Mesenteric fat pad (tissue), 1 donor: ENCODE measurements around the gene NEURL1. TPM values are rescaled to one million over a fixed set of nuclear protein-coding genes. Genes with fewer than 3 reads are reported as not detected.

Experiments
- DNase-seq: peaks from one replicate; pipeline ENCODE4 v3.0.0-alpha.2; 2020; ENCODE audit warnings: low spot score
- total RNA-seq: library from RNA; stranded (reverse); fragmentation: NEBNext Ultra II Directional; extraction: Animal tissue kit (Norgen Biotek cat#: 25700); gene quantifications from one replicate; pipeline ENCODE4 v1.2.1, GENCODE V29; 2021
- donor health status: DM: yes; HTN: yes; CAD: no.

NEURL1 gene
- total RNA-seq, 1 donor from 2014 or later: 0.13 TPM

DNA sequence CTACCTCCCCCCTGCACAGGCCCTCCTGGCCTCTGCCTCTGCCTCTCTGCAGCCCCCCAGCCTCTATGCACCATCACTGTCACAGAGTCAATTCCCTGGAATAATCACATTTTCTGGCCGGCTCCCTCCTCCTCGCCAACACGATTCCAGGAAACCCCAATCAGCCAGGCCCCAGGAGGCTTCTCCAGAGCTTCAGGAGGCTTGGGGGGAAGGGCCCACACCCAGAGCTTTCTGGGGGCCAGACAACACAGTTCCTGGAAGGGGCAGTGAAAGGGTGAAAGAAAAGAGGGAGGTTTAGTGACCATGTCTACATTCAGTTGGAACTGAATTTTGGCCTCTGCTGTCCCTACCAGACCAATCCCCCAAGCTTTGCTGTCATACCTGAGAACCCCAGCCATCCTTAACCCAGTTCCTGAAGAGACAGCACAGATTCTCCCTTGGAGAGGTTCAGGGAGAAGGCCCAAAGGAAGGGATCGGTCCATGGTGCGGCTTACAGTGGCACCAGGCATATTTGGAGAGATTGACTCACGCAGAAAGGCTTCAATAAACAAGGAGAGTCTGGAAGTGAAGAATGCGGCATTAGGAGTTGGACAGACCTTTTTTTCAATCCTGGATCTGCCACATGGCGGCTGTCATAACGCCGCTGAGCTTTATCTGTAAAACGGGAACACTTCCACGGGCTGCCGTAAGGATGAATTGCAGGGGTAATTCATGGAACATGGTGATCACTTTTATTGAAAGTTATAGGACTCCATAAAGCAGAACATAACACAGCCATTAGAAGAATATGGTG, 89.0 kb downstream of the NEURL1 start:
- DNase-seq: no peak

DNA sequence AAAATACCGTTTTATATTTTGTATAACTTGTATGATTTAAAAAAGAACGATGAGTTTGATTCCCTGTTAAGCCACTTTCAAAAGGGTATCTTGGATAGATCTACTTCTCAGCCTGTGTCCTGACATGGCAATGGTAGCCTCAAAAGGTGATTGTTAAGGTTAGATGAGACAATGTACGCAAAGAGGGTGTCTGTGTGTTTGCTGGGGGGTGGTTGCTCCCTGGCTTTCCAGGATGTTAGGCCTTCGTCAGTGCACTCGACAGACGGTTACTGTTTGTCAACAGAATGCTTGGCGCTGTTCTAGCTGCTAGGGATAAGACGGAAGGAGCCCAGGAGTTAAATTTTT, 90.3 kb downstream of the NEURL1 start:
- no peak for DNase-seq

DNA sequence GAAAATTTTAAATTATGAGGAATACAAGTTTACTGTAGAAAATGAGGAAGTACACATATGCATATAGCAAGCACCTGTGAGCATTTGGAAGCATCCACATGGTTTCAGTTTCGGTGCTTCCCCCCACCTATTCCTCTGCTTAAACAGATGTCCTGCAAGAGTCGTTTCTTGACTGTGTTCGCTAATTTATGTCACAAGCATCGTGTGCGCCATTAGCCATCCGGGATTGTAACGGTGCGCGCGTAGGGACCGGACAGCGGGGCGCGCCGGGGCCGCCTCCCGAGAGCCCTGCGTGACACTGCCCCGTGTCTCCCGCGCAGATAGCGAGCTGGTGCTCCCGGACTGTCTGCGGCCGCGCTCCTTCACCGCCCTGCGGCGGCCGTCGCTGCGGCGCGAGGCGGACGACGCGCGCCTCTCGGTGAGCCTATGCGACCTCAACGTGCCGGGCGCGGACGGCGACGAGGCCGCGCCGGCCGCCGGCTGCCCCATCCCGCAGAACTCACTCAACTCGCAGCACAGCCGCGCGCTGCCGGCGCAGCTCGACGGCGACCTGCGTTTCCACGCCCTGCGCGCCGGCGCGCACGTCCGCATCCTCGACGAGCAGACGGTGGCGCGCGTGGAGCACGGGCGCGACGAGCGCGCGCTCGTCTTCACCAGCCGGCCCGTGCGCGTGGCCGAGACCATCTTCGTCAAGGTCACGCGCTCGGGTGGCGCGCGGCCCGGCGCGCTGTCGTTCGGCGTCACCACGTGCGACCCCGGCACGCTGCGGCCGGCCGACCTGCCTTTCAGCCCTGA, 90.9 kb downstream of the NEURL1 start:
- no peak for DNase-seq

DNA sequence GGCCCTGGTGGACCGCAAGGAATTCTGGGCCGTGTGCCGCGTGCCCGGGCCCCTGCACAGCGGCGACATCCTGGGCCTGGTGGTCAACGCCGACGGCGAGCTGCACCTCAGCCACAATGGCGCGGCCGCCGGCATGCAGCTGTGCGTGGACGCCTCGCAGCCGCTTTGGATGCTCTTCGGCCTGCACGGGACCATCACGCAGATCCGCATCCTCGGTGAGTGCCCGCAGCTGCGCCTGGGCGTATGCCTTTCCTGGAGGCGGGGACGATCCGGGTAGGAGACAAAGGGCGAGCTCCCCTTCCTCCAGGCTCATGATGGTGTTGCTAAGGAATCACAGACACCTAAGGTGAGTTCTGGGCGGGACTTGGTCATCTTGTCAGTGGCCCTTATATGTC, 91.5 kb downstream of the NEURL1 start:
- no peak for DNase-seq

DNA sequence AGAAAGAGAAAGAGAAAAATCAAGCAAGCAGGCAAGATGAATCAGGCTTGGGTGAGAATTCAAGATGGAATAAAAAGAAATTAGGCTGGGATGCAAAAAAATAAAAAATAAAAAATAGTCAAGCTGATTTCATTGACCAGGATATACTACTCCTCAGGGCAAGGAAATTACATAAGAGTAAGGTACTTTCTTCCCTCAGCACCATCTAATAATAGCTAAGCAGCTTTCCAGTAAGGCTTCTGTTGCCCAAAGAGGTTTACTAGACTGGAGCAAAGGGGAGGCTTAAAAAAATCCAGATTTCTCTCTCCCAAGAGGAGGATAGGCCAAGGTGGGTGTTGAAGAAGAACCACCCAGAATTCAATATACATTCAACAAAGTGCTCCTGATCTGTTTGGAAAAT, 93.6 kb downstream of the NEURL1 start:
- no peak for DNase-seq

DNA sequence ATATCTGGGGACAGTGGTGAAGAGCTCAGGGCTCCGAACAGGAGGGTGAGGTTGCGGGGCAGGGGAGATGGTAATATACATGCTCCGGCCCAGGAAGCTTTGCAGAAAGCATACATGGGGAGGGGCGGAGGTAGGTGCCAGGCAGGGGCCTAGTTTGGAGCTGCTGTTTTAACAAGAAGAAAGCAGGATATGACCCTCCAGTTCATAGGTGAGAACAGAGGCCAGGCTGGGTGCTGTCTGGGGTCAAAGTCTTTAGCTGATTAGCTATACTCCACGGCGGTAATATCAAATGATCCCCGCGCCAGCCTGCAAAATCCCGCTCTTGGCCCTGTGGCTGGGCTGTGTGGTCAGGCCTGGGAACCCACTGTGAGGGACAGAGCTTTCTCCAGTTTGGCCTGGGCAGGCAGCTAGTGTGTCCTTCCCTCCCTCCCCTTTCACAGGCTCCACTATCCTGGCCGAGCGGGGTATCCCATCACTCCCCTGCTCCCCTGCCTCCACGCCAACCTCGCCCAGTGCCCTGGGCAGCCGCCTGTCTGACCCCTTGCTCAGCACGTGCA, 95.6 kb downstream of the NEURL1 start:
- no peak for DNase-seq

DNA sequence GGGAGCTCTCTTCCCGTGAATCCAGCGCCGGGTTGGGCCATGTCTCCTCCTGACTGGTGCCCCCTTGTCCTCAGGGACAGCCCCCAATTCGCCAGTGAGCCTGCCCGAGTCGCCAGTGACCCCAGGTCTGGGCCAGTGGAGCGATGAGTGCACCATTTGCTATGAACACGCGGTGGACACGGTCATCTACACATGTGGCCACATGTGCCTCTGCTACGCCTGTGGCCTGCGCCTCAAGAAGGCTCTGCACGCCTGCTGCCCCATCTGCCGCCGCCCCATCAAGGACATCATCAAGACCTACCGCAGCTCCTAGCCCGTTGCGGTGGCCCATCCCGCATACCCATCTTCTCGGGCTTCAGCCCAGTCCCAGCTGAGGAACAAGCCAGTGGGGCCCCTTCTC, 96.6 kb downstream of the NEURL1 start:
- DNase-seq: no peak

DNA sequence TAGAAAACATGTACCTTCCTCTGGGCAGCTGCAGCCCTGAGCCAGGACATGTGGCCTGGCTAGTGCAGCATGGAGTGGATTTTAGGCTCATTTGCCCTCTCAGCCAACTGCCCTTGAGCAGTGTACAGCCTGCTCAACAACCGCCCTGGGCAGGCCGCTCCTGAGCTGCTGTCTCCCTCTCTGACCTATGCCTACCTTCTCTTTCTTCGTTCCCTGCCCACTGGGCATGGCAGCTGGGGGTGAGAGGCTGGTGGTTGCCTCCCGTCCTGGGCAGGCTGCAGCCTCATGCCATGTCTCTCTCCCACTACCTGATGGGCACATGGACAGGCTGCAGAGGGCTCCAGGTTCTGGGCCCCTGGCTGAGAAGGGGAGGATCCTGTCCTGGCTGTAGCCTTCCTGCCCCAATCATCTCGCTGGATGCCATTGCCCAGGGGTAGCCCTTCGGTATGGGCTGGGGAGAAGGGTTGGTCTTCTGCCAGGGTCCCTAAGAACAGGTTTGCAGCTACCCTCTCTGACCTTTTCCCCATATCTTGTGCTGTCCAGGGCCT, 97.3 kb downstream of the NEURL1 start:
- no peak for DNase-seq

DNA sequence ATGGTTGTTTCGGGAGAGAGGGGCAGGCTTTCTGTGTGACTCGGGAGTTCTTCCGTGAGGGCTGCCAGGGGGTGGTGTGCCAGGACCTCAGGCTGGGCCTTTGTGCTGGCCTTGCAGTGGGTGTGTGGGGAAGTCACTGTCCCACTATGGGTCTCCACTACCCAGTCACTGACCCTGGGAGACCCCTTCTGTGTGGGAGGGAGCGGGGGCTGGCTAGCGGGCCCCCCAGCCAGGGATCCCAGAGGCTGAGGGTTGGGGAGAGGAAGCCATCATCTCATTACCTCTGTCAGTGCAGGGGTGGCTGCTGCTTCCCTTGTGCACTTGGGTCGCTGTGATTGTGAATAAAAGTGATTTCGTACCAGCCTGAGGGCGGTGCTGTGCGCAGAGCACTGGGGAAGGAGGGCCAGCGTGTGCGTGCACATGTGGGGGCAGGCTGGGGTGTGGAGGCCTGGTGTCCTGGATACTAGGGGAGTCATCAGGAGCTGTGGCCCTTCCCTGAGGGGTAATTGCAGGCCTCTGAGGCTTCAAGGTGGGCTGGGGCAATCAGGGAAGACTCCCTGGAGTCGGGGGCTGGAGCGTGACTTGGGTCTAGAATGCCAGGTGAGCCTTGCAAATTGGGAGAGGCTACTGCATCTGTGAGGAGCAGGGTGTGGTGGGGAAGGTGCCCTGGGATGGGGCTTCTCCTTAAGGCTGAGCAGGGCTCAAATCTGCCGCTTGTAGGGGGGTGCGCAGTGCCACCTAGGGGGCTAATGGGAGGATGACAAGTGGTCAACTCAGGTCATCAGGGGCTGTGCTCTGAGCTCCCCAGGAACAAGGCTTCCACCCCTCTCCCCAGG, 98.9 kb downstream of the NEURL1 start:
- DNase-seq: no peak

DNA sequence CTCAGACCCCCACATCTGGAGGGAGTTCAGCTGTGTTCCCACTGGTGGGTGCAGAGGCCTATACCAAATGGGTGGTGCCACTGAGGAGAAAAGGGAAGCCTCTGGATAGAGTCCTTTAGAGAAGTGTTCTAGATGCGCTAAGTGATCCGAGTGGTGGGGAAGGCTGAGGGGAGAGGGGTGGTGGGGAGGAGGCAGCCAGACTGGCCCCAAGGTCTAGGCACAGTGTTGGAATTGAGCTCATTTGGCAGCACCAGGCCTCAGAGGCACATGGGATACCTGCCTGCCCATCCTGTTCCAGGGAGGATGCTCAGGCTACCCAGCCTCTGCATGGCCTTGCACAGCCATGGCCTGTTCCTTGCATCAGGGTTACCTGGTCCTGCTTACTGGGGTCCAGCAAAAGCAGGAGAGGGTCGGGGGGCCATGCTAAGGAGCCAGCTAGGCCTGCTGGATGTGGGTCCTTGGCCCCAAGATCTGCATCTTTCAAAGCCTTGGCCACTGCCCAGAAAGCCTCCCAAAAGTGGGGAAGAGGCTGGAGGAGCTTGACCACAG, 99.6 kb downstream of the NEURL1 start:
- no peak for DNase-seq

DNA sequence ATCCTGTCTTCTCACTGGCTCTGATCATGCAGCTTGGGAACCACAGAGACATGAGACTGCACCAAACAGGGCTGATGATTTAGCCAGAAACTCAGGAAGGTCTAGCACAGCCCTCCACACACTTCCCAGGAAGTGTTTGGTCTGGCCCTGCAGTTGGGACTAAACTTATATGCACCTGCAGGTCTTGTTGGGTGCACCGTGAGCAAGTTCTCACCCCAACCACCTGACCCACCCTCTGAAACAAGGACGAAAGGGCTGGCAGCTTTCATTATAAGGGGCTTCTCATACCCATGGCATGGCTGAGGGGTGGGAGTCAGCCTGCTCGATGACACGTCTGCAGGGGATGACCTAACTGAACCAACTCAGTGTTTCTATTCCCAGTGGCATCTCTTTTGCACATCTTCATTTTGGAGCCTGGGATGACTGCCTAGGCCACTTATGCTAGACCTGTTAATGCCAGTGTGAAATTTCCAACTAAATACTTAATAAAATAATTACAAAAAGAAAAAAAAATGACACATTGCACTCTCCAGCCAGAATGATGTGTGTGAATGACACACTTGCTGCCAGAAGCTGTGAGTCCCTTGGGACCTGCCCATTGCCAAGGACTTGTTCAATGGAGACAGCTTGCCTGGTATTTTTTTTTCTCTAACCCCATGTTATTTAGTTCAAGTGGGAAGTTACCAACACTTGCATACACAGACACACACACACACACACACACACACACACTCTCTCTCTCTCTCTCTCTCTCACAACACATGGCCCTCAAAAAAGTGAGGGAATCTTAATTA, 102.6 kb downstream of the NEURL1 start:
- no peak for DNase-seq

DNA sequence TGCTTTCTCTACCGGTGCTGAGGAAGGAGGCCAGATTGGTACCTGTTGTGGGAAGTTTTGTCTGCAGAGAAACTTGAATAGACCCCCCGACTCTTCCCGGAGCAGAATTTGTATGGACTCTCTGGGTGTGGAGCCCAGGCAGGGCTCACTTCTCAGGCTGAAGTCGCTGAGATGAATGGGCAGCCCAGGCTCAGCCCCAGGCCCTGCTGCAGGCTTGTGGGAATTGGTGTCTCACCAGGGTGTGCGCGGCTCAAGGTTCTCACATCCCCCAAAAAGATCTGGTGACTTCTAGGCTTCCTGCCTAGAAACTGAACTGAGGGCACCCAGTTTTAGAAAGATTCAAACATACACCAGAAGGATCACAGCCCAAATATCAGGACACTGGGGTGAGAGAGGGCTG, 103.5 kb downstream of the NEURL1 start:
- DNase-seq: no peak

DNA sequence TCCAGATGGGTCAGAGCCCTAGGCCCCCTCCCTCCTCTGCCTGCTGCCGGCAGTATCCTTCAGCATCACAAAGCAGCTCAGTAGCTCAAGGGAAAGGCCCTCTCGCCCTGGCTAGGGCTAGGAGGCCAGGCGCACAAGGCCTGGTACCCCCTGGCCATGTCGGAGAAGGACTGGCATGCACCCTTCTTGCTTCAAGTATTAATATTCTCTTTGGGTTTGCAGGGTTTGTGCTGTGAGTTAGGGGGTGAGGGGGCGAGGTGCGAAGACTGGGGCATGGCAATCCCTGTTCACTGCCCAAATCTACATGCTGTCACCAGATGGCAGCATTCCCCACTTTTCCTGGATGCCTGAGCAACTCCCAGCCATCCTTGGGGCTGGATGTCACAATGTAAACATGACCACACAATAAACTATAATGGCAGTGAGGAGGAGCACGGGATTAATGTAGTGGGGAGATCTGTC, 105.2 kb downstream of the NEURL1 start:
- DNase-seq: no peak

DNA sequence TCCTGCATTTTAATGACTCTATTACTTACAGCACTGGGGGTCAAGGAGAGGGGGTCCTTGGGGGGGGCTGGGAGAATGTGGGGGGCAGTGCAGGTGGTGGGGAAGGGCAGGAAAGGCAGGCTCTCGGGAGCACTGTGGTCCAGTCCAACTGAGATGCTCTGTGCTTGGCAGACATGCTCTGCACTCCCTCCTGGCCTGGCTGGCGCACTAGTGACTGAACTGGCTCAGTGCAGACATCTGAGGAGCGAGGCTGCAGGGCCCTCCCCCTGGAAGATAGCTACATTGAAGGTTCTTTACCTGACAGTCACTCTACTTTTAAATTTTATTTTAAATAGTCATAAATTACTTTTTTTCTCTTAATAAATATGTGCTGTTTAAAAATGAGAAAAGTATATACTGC, 105.7 kb downstream of the NEURL1 start:
- DNase-seq: no peak

DNA sequence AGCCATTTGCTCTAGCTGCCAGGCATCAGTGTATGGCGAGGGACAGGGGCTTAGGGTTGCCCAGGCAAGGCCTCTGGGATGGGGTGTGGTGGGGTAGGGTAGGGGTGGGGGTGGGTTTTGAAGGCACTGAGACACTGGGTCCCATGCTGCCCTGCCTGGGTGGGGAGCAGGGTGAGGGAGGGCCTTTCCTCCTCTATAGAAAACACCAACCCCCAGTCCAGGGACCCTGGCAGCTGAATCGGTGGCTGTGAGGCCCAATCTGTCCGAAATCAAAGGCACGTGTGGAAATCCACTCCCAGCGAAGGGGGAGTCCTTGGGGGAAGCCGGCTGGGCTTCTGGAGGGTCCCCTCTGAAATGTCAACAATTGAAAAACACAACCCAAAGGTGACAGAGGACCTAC, 106.4 kb downstream of the NEURL1 start:
- no peak for DNase-seq

DNA sequence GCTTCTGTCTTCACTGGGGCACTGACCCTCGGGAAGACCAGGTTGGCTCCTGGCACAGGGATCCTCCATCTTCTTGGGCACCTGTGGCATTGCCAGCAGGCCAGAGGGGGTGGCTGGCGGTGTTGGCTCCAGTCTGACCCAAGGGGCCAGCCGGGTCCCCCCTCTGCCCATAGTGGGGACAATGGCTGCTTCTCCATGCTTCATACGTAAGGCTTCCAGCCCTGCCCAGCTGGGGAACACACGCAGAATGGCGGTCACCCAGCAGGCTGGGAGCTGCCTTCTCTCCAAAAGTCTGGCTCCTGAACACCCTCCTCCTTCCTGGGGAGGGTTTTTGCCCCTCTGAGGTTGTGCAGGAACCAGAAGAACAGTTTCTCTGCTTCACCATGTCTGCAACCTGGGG, 106.8 kb downstream of the NEURL1 start:
- DNase-seq: no peak

DNA sequence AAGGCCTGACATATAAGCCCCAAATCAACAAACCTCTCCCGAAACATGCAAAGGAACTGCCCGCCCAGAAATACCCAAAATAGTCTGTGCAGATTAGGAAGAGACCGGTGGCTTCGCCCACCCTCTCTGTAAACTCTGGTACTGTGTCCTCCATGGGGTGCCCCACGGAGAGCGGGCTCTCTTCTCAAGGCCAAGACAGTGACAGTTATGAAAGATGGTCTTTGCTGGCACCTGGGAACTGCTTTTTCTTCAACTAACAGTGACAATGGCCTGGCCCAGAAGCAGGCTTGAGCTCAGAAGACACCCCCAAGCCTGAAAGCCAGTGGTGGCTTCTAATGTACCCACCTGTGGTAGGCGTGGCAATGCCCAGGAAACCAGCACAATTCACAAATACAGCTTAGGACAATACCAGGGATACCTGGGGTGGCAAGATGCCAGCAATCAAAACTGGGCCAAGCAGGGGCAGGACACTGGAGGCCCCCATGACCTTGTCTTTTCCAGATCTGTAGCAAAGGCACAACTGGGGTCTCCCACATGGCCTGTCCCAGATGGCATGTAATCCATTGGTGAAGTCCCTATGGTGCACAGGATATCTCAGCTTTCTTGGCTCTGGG, 107.6 kb downstream of the NEURL1 start:
- no peak for DNase-seq

DNA sequence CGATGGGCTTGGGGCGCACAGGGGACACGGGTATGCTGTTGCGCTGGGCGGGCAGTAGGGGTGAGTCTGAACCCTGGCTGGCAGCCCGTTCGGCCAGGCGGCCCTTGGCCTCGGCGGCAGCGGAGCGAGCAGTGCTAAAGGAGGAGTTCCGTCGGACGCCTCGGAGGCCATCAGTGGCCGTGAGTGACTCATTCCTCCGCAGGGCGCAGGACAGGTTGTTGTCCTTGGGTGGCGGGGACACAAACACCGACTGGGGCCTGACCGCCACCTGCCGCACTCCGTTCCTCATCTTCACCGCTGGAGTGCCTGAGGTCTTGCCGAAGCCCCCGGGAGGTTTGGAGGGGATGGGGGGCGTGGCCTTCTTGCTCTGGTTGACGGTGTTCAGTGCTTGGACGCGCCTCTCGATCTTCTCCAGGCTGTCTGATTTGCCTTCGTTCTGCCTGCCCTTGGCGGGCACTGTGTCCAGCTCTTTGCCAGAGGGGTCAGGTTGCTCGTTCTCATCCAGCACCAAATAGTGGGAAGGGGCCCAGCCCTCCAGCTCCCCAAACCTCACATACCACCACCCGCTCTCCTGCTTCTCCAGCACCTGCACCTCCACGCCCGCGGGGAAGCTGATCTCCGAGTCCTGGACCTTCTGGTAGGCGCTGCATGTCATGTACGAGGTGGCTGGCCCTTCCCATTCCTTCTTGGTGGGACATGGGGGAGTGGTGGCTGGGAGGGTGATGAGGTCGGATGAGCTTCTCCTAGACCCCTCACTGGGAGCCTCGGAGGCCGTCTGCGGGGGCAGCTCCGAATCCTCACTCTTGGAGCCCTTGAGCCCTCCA, 108.7 kb downstream of the NEURL1 start:
- no peak for DNase-seq

DNA sequence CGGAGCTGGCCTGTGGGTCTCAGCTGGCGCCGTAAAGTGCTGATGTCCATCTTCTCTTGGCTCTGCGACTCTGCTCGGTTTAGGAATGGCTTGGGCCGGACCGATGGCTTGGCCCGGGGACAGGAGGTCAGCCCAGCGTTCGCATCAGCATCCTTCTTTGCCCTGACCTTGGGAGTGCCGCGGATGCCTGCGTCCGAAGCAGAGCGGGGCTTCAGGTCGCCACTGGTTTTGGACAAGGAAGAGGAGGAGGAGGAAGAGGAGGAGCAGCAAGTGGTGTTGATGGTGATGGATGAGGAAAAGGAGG, 109.3 kb downstream of the NEURL1 start:
- DNase-seq: no peak
